CD4-positive, alpha-beta T cell treated with Interferon gamma for 1 hour (primary cell): Measurements from ENCODE around the gene CARS1.

Source experiments
- DNase-seq: peaks from one replicate; pipeline ENCODE4 v3.0.0-alpha.2; 2020

Gene CARS1

GRCh38 chr11:2990617-2991451 is 66.4 kb downstream of the CARS1 start:
- peak; percentile 14 for DNase-seq

GRCh38 chr11:2989551-2989950 is 67.7 kb downstream of the CARS1 start:
- no peak for DNase-seq

DNA sequence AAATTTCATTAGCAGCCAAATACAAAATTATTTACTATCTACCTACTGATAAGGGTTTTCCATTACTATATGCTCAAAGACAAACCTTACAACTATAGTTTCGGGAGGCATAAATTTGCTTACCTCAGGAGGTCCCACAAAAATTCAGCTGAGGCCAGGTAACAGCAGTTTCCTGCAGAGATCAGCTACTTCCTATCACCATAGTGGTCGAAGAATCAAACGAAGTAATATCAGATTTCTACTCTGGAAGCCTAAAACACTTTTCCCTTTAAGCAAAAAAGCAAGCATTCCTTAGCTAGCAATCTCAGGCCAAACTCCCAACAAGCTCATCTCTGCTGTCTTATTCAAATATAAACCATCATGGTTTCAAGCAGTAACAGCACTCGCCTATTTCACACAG is 68.2 kb downstream of the CARS1 start:
- no peak for DNase-seq

- DNase-seq, result no peak
Measured at GRCh38 chr11:2987881-2988861, 69.1 kb downstream of the CARS1 start.

DNA sequence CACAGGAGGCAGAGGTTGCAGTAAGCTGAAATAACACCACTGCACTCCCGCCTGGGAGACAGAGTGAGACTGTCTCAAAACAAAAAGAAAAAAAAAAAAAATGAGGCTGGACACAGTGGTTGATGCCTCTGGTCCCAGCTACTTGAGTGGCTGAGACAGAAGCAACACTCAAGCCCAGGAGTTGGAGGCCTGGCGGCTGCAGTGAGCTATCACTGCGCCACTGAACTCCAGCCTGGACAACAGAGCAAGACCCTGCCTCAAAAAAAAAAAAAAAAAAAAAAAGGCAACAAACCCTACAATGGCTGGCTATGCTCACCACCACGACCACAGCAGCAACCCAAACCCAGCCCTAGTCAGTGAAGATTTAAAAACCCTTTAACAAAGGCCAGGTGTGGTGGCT is 73.3 kb downstream of the CARS1 start:
- no peak for DNase-seq

DNA sequence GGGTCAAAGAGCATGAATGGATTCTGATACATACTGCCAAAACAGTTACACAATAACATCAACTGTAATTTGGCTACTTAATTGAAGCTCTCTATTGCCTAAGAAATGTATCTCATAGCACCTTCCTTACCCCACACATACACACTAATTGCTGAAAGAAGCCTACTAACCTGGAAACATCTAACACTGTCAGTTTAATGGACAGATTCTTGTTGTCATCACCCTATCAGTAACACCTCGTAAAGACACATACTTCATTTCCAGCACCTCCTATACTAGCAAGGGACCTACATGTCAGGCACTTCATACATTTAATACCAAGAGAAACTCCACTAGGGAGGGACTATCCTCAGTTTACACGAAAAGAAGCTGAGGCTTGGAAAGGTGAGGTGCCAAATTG is 75.0 kb downstream of the CARS1 start:
- DNase-seq, result no peak

DNA sequence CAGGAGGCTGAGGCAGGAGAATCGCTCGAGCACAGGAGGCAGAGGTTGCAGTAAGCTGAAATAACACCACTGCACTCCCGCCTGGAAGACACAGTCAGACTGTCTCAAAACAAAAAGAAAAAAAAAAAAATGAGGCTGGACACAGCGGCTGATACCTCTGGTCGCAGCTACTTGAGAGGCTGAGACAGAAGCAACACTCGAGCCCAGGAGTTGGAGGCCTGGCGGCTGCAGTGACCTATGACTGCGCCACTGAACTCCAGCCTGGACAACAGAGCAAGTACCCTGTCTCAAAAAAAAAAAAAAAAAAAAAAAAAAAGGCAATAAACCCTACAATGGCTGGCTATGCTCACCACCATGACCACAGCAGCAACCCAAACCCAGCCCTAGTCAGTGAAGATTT is 76.1 kb downstream of the CARS1 start:
- no peak for DNase-seq

DNA sequence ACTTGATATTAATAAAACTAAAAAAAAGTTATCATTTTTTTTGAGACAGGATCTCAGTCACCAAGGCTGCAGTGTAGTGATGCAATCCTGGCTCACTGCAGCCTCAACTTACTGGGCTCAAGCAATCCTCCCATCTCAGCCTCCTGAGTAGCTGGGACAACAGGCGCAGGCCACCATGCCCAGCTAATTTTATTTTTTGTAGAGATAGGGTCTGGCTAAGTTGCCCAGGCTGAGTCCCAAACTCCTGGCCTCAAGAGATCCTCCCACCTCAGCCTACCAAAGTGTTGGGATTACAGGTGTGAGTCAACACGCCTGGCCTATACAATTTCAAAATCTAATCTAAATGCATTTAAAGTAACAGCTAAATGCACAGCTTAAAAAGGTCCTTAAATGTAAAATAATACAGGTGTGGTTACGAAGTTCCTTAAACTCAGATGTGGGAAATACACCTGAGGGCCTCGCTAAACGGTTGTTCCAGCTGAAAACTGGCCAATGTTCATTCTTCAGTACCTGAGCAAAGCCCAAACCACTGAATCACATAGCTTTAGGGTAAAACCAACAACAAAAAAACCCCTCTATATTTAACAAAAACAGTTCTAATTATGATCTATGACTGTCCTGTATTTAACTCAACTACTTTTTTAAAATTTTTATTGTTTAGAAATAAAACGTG is 76.9 kb downstream of the CARS1 start:
- no peak for DNase-seq

GRCh38 chr11:2977113-2977512 is 80.1 kb downstream of the CARS1 start:
- no peak for DNase-seq

- DNase-seq, result no peak
Measured at GRCh38 chr11:2976294-2977063, 80.7 kb downstream of the CARS1 start.

DNA sequence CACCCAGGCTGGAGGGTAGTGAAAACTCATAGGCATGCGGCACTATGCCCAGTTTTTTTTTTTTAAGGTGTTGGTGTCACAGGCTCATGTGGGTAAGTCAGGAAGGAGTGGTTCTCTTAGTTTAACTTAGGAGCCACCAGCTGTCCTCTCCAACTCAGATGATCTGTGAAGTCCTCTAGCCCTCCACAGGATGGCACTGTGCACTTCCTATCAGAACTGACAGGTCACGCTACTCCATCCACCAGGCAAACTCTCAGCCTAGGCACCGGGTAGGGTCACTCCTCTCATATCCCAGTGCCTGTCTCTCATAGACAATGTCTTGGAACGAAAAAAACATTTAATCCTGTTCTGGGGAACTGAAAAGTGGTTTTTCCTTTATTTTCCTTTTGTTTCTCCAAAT is 81.6 kb downstream of the CARS1 start:
- DNase-seq, result peak; percentile 46

DNA sequence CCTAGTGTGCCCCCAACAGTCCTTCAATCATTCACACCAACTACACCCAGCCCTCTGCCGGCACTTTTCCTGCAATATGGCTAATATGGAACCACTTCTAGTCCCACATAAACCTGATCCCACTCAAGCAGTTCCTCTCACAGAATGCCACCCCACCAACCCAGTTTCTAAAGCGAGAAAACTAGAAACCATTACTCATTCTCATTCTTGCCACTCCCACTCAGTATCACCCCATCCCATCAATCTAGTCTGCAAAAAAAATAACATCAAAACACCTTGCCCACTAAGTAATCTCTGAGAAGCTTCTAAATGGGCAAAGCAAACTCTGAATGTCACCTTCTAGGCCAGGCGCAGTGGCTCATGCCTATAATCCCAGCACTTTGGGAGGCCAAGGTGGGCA is 83.0 kb downstream of the CARS1 start:
- no peak for DNase-seq

DNA sequence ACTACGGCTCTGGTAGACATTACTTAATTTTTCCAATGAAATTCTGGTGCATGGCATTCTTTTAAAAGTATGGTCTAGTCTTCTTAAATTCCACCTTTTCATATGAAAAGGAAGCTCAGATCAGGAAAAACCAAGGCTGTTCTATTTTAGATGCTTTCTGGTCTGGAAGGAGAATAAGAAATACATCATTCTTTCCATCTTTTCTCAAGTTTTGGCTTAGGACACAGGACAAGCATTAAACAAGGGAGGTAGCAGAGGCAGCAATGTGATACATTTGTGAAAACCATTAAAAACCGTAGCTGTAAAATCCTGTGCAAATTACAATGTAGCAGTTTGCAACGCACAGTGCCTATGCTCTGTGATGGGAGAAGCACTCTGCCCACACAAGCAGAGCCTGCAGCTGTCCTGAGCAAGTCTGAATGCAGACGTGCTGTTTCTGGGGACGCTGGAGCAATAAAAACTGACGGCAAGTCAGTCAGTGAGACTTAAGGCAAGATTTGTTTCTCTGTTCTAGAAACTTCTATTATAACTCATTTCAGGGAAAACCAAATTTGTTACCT is 88.8 kb downstream of the CARS1 start:
- no peak for DNase-seq

- no peak for DNase-seq
Measured at GRCh38 chr11:2964782-2965181, 92.4 kb downstream of the CARS1 start.

GRCh38 chr11:2963761-2964160 is 93.5 kb downstream of the CARS1 start:
- no peak for DNase-seq

DNA sequence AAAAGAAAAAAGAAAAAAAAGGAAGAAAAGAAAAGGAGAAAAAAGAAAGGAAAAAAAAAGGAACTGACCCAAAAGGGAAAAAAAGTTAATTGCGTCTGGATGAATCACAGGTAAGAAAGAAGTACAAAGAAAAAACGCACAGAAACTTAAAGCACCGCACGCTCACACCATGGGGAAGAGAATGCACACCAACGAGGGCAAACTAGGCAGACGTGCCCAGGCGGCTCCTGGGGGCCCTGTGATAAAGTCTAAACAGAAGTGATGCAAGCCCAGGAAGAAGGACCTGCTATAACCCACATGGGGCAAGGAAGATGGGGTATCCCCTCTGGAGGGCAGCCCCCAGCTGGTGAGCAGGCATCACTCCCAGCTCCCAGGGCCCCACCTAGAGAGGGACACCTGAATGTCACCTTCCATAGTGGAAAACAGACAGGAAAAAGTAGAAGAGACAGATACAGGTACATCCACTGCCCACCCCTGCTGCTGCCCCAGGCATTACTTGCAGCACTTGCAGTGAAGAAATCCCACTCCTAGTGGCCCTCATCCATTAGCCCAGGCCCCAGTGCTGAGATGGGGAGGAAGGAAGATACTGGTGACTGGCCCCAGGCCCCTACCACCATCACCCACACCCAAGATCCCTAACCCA is 94.0 kb downstream of the CARS1 start:
- DNase-seq, result no peak

- no peak for DNase-seq
Measured at GRCh38 chr11:2961080-2961479, 96.1 kb downstream of the CARS1 start.

- DNase-seq, result no peak
Measured at GRCh38 chr11:2960139-2960538, 97.1 kb downstream of the CARS1 start.

DNA sequence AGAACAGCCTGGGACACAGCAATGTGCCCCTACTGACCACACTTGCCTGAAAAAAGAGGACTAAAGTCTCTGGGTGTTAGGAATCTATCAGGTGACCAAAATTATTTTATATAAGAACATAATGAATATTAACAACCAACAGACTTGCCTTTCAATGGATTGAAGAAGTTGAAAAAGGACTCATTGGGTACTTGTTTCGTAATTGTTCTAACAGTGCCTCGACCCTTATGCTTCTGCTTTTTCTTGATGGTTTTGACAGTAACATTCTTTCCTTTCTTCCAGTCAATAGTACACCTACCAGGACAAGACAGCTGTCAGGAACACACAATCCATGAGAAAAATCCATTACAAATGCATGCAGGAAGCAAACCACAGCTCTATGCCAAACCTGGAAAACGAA is 99.0 kb downstream of the CARS1 start:
- DNase-seq, result no peak

GRCh38 chr11:2955906-2956476 is 101.2 kb downstream of the CARS1 start:
- no peak for DNase-seq

- DNase-seq, result no peak
Measured at GRCh38 chr11:2954263-2954662, 103.0 kb downstream of the CARS1 start.
